GM04503 (cell line): Measurements from ENCODE around the gene MOCOS.
"Not testable (repeated sequence)": the region's sequence is repeated elsewhere in the genome, so short reads cannot be mapped to it uniquely, and the experiment has no call there.

Experiments used
- DNase-seq: peaks from one replicate; pipeline ENCODE4 v3.0.0-alpha.2; 2012; ENCODE audit warnings: low read depth

Gene MOCOS

DNA sequence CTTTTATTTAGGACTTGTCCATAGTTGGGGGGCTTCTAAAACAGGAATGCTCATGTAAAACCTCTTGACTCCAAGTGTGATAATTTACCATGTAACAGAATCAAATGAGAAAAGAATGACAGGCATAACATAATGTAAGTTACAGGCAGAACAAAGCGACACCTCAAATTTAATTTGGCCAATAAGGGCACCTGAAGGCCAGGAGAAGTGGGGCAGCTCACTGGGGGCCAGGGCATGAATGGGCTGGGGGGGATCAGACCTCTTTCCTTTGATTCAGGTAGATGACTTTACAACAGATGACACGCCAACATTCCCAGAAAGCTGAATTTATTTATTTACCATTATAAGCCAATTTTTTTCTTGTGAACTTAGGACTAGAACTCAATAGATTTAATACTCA, 14.5 kb downstream of the MOCOS start:
- no peak for DNase-seq

DNA sequence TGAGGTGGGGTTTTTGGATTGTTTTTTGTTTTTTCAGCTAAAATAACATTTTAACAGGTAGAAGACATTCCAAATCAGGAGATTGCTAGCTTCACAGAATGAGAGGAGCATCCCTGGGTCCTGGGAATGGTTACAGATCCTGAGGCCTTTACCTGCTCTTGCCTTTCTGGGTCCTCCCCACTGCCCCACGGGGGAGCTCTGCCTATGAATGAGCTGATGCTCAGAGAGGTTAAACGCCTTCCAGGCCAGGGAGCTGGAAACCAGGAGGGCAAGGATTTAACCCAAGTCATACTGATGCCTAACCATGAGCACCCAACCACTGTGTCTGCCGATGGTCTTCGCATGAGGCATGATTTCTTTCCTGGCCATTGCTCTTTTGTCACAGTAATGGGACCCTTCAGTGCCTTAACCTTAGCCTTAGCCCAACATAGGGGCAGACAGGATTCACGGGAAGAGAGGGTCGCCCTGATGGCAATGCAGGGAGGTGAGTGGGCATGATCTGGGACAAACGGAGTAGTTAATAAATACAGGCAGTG, 16.1 kb downstream of the MOCOS start:
- DNase-seq = no peak

- no peak for DNase-seq
Observed at GRCh38 chr18:36205166-36205565, 17.9 kb downstream of the MOCOS start.

- DNase-seq = no peak
Observed at GRCh38 chr18:36207303-36207702, 20.0 kb downstream of the MOCOS start.

- DNase-seq = not testable (repeated sequence)
Observed at GRCh38 chr18:36207969-36208368, 20.7 kb downstream of the MOCOS start.

DNA sequence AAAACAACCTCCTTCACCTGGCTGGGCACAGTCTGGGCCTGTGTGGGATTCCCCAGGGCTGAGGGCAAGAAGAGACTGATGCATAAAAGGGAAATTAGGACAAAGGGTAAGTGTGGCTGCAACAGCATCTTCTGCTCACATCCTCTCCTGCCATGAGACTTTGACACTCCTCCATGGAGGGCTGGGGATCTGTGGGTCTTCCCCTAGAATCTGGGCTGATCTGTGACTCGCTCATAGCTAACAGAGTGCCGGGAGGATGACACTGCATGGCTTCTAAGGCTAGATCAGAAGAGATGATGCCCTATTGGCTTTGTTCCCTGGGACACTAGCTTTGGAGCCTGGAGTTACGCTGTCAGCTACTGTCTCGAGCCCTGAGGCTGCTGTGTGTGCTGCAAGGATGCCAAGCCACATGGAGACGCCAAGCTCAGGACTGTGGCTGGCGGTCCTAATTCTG, 24.3 kb downstream of the MOCOS start:
- DNase-seq = peak; percentile 57

DNA sequence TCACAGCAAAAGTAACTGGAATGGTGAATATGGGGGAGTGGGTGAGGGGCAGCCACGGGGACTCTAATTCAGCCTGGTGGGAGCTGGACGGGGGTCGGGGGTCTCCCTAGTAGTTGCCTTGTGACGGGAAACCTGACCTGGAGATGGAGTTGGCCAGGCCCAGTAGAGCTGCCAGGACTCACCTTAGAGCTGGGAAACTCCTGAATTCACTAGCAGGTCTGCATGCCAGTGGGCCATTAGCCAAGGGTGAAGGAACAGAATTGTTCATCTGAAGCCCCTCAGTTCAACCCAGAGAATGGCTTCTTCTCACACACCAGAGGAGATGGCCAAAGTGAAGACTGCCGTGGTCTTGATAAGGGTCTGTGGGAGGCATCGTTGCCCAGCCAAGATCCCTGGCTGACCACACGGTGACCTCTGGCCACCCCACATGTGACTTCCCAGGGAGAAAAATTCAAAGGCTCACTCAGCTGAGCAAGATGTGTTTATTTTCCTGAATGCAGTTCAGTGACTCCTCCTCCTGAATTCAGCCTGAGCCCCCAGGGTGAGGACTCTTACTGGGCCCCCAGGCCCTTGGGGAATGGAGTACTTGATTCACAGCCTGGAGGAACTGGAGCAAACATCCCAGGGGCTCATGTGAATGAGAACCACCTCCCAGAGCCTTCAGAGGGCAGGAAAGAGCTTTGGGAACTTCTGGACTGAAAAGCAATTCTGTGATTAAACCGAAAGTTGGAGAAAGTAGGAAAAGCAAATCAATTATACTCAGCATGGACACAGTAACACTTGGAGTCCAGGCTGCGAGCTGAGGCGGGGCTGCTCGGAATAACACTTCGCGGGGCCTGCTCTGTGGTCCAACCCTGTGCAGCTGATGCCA, 25.2 kb downstream of the MOCOS start:
- no peak for DNase-seq

DNA sequence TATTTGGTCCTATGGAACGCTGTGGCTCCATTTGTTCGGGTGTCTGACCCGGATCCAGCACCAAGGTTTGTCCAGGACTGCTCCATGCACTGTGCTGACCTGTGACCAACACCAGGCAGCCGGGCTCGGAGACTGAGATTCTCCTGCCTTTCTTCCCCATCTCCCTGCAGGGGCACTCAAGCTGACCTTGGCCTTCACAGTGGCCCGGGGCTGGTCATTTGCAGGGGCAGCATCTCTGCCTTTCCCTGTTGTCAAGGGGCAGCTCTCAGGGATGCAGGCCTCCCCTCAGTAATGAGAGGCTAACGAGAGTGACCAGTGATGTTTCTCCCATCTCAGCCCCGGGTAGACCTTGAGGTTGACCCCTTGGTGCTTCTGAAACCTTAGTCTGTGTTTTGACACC, 27.5 kb downstream of the MOCOS start:
- no peak for DNase-seq

- DNase-seq = no peak
Observed at GRCh38 chr18:36215577-36215976, 28.3 kb downstream of the MOCOS start.

GRCh38 chr18:36217348-36217747, 30.1 kb downstream of the MOCOS start:
- DNase-seq = no peak

DNA sequence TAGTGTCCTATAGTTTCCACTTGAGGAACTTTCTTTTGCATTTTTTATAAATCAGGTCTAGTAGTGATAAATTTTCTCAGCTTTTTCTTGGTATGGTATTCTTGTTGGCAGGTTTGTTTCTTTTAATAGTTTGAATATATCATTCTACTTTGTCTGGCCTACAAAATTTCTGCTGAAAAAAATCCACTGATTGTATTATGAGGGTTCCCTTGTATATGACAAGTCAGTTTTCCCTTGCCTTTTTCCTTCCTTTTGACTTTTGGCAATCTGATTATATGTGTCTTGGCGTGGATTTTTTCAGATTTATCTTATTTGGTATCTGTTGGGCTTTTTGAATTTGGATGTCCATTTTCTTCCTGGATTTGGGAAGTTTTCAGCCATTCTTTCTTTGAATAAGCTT, 41.9 kb downstream of the MOCOS start:
- DNase-seq = no peak

DNA sequence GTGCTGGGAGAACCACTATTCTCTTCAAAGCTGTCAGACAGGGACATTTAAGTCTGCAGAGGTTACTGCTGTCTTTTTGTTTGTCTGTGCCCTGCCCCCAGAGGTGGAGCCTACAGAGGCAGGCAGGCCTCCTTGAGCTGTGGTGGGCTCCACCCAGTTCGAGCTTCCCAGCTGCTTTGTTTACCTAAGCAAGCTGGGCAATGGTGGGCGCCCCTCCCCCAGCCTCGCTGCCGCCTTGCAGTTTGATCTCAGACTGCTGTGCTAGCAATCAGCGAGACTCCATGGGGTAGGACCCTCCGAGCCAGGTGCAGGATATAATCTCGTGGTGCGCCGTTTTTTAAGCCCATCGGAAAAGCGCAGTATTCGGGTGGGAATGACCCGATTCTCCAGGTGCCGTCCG, 53.2 kb downstream of the MOCOS start:
- DNase-seq = not testable (repeated sequence)

- DNase-seq = no peak
Observed at GRCh38 chr18:36241831-36242230, 54.5 kb downstream of the MOCOS start.

- DNase-seq = no peak
Observed at GRCh38 chr18:36247036-36247435, 59.7 kb downstream of the MOCOS start.

DNA sequence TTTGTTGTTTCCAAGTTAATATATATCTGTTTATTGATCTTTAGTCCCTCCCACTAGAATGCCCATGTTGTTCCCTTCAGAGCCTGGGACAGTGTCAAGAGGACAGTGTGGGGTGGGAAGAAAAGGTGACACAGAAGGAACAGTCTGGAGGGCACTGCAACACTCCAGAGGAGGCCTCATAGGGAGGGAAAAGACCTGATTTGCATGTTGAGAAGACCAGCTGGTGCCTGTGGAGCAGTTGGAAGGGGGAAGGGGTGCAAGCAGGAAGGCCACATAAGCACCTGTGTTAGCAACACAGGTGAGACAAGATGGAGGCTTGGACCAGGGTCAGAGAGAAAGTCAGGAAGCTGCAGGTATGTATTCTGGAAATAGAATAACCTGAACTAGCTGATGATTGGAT, 62.1 kb downstream of the MOCOS start:
- DNase-seq = no peak

DNA sequence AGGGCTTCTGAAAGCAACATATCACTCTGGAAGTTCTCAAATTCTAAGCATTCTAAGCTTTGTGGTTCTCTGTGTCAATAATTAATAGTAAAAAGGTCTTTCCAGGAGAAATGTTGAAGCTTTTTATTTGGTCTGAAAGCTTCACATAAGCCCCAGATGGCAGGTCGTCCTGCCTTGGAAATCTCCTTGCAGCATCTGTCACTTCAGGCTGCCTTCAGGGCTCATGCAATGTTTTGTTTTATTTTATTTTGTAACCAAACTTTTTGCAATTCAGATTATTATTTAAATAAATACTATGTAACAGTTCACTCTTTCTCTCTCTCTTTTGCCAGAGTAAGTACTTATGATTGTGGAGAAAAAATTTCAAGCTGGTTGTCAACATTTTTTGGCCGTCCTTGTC, 63.5 kb downstream of the MOCOS start:
- DNase-seq = no peak

DNA sequence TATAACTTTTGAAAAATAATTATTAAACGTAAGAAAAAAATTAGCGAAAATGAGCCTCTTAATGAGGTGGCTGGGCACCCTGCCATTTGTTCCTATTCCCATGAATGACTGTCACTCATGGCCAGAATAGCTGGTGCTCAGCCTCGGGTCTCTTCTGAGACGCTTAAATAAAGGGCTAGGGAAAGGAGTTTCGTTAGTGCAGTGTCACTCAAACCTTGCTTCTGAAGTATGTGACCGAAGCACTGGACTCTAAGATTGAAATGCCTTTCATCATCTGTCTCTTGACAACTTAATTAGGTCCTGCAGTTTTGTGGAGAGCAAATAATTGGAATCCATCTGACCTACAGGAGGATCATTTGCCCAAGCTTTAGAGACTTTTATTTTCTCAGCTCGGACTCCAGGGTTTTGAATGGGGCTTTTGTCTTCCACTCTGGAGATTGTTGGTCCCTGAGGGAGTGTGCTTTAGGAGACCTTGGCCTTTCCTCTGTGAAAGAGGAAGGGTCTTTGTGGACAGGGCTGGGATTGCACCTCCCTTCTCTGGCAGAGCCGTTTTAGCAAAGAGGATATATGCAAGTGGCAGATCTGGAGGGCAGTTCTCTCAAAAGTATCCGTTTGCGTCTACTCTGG, 67.9 kb downstream of the MOCOS start:
- no peak for DNase-seq

DNA sequence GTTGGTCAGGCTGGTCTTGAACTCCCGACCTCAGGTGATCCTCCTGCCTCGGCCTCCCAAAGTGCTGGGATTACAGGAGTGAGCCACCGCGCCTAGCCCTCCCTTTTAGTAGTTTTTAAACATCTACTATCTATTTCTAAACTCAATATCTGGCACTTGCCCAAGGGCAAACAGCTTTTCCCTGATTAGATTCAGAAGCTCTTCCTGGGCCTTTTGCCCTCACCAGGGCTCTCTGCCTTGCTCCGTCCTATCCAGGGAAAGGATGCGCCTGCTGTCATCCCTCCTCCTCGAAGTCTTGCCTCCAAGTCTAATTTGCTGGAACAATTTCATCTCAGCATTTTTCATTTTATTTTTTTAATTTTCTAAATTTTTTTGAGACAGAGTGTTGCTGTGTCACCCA, 68.8 kb downstream of the MOCOS start:
- DNase-seq = no peak

DNA sequence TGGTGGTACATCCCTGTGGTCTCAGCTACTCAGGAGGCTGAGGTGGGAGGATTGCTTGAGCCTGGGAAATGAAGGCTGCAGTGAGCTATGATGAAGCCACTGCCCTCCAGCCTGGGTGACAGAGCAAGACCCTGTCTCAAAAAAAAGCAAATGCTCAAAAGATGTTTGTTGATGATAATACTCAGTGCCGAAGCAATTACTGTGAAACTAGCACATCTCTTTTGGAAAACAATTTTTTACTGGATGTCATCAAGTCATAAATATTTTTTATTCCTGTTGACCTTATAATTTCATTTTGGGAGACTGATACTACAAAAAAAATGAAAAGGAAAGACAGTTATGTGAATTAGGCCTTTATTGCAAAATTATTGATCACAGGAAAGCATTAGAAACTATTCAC, 75.7 kb downstream of the MOCOS start:
- no peak for DNase-seq

DNA sequence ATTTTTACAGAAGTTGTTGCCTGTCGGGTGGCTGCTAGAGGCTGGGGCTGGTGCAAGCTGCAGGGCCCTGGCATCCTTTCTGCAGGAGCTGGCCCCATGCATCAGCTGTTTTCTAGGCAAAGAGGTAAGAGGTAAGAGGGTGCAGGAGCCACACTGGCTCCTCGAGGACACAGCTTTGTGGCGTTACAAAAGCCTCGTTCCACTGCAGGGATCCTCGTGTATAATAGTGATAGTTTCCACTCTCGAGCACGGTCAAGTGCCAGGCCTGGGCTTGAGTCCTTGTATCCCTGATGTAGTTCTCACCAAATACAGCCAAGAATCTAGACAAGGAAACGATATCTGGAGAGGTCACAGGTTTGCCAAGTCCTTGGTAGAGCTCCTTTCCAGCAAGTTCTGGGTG, 77.0 kb downstream of the MOCOS start:
- DNase-seq = no peak

DNA sequence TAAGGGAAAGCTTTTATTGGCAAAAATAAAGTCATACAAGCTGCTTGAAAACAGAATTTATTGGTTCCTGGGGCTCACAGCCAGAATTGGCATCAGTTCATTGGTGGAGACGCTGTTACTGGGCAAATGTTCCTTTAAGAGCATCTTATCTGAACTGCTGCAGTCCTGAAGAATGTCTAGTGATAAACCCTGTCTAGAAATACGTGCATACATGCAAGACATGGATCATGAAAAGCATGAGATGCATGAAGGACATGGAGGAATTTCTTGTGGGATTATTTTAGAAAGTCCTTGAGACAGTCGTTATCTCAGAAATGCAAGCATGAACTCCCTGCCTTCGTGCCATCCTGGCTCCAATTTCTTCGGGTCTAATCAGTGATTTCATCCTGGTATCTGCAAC, 77.7 kb downstream of the MOCOS start:
- no peak for DNase-seq

- DNase-seq = no peak
Observed at GRCh38 chr18:36269157-36269556, 81.9 kb downstream of the MOCOS start.

GRCh38 chr18:36271153-36271552, 83.9 kb downstream of the MOCOS start:
- no peak for DNase-seq
